GM18526 (cell line): ENCODE results near the gene CT47C1.

ENCODE experiments used
- POLR2A ChIP-seq: IDR thresholded peaks from 3 replicates; pipeline ENCODE4 v1.6.1; 2011; ENCODE audit not compliant: insufficient read length; ENCODE audit errors: extremely low read depth

CT47C1 gene

DNA sequence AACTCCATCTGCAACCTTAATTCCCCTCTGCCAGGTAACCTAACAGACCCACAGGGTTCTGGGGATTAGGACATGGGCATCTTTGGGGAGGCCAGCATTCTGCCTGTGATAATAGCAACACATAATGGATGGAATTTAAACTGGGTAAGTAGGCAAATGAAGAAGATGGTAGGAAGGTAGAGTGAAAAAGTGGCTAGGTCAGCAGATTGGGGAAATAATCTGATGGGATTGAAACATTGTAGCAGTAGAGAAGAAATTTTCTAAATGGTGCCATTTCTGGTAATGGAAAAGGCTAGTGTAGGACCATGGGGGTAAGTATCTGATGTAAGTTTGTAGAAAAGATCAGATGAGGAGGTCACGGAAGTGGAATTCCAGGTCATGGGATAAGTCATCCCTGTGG is 3.0 kb upstream of the CT47C1 start:
- TF ChIP-seq POLR2A = no peak

DNA sequence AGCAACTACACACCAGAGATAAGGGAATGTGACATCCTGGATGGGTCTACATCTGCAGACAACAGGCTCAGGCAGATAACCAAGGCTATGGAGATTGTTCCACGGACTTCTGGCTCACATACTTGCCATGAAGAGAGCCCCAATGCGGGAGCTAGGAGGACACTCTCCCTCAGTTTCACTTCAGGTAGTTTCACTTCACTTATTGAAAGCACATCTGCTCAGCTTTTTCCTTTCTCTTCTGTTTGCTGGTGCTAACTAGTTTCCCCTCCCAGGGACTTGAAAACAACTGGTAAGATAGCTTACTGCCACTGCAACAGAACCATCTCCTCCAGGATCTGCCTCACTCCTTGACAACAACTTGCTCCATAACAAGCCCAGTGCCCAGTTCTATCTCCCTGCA is 1.4 kb upstream of the CT47C1 start:
- TF ChIP-seq POLR2A = no peak

DNA sequence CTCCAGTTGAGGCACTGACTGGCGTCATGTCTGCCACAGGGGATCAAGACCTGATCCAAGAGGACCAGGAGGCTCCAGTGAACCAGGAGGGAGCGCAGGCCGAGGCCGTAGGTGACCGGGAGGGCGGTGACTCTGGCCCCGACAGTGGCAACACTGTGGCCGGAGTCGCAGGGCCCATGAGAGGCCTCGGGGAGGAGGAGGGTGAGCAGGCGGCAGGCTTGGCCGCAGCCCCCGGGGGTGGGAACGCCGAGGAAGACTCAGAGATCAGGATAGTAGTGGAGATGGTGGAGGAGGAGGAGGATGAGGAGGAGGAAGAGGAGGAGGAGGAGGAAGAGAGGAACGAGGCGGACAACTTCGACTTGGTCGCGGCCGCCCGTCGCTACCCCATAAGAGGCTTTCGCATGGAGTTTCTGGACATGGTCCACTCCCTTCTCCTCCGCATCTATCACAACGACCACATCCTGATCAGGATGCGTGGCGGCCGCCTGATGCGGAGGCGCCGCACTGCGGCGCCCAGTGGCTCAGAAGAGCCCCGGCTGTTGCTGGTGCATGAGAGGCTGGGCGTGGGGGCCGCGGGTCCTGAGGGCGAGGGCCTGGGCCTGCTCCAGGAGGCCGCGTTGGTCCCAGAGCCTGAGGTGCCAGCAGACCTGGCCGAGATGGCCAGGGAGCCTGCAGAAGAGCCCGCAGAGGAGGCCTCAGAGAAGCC is 560 bp downstream of the CT47C1 start:
- no peak for TF ChIP-seq POLR2A

- TF ChIP-seq POLR2A = no peak
Observed at GRCh38 chrX:119073911-119074310, 1.1 kb downstream of the CT47C1 start.

- no peak for TF ChIP-seq POLR2A
Observed at GRCh38 chrX:119075270-119076025, 2.7 kb downstream of the CT47C1 start.

DNA sequence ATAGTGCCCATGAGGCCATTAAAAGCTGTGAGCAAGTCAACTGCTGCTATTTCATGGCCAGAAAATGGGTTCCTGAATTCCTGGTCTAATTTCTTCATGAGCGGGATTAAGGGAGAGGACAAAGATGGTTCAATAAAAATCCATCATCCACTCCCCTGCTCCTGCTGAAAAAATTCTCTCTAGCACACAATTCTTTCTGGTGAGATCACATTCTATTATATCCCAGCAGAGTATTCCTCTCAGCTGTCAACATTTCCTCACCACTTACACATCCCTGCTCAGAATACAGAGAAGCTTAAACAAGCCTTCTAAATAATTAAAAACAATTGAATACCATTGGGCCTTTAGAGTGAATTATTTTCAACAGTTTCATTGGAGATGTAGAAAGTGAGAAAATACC is 9.5 kb downstream of the CT47C1 start:
- TF ChIP-seq POLR2A = no peak

DNA sequence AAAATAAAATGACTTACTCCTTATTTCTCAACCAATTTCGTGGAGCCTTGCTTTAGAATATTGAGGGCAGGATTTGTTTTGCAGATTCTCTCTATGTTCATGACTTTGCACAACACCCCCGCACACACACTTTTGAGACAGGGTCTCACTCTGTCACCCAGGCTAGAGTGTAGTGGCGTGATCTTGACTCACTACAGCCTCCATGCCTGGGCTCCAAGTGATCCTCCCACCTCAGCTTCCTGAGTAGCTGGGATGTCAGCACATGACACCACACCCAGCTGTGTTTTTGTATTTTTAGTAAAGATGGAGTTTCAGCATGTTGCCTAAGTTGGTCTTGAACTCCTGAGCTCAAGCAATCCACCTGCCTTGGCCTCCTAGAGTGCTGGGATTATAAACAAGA is 12.0 kb downstream of the CT47C1 start:
- TF ChIP-seq POLR2A = no peak

- no peak for TF ChIP-seq POLR2A
Observed at GRCh38 chrX:119087121-119087520, 14.3 kb downstream of the CT47C1 start.

GRCh38 chrX:119089619-119090018 is 16.8 kb downstream of the CT47C1 start:
- TF ChIP-seq POLR2A = no peak

- TF ChIP-seq POLR2A = no peak
Observed at GRCh38 chrX:119090627-119091026, 17.8 kb downstream of the CT47C1 start.

- no peak for TF ChIP-seq POLR2A
Observed at GRCh38 chrX:119093991-119094735, 21.4 kb downstream of the CT47C1 start.

GRCh38 chrX:119094819-119095218 is 22.0 kb downstream of the CT47C1 start:
- TF ChIP-seq POLR2A = no peak

DNA sequence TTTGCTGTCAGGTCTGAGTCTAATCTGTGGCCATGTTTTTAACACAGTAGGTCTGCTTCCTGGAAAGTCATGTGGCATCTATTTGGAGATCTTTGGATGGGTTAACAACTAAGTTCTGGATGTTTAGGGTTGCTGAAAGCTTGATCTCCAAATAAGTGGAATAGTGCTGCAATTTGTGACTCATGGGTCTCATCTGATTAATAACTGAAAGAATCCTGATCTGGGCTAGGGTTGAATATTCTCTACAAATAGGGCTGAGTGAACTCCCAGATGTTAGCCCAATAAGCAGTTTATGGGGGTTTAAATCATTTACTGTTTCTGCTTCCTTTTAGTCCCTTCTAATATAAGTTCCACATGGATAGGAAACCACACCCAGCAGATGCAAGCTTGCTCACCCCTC is 23.1 kb downstream of the CT47C1 start:
- TF ChIP-seq POLR2A = no peak

GRCh38 chrX:119101168-119101567 is 28.4 kb downstream of the CT47C1 start:
- no peak for TF ChIP-seq POLR2A

DNA sequence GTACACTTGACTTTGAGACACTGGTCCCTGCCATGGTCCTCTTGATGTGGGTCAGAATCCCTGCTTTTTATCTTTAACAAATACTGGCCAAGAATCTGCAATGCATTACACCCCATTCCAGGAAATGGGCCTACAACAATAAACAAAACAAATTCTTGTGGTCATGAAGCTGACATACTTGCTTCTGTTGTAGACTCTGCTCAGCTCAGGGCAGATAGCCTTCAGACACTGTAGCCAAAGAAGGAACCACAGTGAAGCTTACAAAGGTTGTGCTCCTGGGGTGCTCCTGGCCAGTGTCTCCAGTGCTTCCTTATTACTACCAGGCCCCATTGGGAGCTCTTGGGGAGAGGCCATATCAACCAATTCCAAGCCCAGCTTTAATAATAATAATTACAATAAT is 33.0 kb downstream of the CT47C1 start:
- no peak for TF ChIP-seq POLR2A

DNA sequence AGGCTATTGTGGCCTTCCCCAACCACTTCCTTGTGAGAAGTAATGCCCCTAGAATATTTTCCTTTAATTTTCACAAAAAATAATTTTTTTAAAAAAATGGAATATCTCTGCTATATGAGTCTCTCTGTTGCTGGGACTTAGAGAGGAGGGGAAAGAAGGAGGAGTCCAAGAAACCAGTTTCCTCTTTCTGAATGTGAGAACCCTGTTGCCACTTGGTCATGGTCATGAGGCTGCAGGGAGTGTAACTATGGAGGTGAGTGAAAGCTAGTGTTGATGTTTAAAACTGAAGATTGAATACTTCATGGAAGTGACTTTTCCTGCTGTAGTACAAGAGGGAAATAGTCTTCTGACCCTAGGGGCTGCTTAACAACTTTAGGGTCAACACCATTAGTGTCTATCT is 34.4 kb downstream of the CT47C1 start:
- no peak for TF ChIP-seq POLR2A
